NCI-H526 (cell line): ENCODE results near the gene TATDN3.
"Not testable (repeated sequence)": the region's sequence is repeated elsewhere in the genome, so short reads cannot be mapped to it uniquely, and the experiment has no call there.

Source experiments
- DNase-seq, 2 experiments: peaks; one replicate each; lab custom pipeline; 2025; lab: John Stamatoyannopoulos, UW

The TATDN3 gene

DNA sequence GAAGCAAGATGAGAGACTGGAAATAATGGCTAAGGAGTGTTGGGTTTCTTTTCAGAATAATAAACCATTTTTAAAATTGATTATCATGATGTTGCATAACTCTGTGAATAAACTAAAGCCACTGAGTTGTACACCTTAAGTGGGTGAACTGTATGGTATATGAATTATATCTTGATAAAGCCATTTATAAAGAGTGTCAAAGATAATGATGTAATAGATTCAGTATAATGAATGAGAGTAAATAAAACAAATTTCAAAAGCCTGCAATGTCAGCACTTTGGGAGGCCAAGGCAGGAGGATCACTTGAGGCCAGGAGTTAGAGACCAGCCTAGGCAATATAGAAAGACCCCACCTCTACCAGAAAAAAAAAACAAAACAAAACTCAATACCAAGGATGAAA is 16.5 kb upstream of the TATDN3 start:
- no peak for DNase-seq

DNA sequence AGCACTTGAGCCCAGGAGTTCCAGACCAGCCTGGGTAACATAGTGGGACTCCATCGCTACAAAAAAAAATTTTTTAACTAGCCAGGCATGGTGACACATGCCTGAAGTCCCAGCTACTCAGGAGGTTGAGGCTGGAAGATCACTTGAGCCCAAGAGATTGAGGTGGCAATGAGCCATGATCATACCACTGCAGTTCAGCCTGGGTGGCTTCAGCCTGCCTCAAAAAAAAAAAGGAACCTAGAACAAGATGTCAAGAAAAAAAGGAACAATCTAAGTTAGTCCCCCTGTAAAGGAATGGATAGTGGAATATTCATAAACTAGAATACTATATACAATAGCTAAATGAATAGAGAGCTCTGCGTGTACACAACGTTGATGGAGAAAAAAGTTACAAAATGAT is 14.5 kb upstream of the TATDN3 start:
- no peak for DNase-seq

DNA sequence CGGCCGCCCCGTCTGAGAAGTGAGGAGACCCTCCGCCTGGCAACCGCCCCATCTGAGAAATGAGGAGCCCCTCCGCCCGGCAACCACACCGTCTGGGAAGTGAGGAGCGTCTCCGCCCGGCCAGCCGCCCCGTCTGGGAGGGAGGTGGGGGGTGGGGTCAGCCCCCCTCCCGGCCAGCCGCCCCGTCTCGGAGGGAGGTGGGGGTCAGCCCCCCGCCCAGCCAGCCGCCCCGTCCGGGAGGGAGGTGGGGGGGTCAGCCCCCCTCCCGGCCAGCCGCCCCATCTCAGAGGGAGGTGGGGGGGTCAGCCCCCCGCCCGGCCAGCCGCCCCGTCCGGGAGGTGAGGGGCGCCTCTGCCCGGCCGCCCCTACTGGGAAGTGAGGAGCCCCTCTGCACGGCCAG is 12.6 kb upstream of the TATDN3 start:
- not testable (repeated sequence) for DNase-seq

DNA sequence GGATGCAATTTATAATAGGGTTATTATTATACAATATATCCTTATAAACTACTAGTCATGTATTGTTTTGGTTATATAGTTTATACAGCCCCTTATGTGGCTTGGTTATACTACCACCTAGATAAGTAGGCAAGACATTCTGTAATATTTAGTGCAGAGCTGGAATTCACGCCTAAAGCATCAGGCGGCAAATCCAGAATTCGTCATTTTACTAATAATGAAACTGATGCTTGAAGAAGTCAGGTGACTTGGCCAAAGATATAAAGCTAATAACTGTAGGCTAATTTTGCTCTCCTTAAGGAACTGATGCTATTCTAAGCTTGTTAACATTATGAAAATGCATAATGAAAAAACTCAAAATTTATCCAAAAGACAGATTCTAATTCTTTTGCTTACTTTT is 10.9 kb upstream of the TATDN3 start:
- DNase-seq: no peak

DNA sequence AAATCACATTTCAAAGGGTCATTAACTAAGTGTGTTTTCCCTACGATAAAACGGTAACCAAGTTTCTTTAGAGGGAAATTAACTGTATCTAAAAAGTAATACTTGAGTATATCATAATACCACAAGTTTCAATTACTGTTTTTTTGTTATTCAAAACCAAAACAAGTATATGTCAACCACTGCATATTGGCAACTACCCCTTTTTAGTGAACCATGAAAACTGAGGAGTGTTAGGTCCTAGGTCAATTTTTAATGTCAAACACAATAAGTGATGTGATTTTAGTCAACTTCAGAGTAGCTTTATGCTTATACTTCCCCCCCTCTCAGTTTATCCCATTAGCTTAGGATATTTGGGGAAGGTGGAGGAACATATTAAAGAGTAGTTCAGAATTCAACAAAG is 10.5 kb upstream of the TATDN3 start:
- DNase-seq: no peak

DNA sequence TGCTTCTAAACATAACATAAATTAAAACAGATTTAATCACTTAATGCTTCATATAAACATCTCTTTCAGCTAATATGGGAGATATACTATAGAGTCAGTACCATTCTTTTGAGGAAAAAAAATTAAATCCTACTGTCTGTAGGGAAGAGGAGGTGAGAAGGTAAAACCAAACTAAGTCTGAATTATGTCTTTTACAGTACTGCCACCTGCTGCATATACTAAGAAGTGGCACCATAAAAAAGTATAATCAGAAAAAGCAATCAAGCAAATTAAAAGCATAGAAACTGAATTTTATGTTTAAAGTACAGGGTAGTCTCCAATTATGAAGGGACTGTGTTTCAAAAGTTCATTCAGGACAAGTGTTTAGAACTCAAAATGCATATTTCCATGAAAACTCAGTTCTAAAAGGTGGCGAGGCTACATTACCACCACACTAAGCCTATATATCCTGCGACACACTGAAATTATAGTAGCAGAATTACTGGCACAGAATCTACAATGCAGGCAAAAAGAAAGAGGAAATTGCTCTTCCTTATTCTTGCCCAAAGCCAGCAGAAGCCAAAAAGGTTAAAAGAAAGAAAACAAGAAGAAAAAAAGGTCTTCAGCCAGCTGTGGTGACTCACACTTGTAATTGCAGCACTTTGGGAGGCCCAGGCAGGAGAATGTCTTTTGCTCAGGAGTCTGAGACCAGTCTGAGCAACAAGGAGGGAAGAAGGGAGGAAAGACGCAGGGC is 9.1 kb upstream of the TATDN3 start:
- DNase-seq: peak in 1 of 2 experiments; percentile 17

DNA sequence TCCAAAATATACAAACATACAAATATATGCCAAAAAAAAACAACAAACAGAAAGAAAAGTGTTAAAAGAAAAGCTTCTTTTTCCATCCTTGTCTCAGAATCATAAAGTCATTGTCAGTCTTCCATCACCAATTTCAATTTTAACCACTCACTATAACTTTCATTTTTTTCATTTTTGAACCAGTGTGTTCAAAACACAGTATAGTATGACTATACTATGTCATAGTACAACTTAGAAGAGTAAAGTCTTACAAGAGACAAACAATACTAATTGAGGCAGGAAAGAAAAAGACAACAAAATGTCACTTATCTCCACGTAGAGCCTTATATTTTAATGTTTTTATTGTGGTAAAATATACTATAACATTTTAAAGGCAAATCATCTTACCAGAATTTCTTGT is 7.7 kb upstream of the TATDN3 start:
- no peak for DNase-seq

DNA sequence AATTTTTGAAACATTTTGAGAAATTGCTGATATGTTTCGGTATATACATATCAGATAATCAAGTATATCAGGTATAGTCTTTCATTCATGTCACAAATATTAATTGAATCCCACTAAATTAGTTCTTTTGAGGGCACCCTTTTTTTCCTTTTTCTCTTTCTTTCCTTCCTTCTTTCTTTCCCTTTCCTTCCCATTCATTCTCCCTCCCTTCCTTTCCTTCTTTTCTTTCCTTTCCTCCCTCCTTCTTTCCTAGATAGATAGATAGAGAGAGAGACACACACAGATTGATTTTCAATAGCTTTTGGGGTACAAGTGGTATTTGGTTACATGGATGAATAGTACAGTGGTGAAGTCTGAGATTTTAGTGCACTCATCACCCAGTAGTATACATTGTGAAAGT is 5.8 kb upstream of the TATDN3 start:
- no peak for DNase-seq

DNA sequence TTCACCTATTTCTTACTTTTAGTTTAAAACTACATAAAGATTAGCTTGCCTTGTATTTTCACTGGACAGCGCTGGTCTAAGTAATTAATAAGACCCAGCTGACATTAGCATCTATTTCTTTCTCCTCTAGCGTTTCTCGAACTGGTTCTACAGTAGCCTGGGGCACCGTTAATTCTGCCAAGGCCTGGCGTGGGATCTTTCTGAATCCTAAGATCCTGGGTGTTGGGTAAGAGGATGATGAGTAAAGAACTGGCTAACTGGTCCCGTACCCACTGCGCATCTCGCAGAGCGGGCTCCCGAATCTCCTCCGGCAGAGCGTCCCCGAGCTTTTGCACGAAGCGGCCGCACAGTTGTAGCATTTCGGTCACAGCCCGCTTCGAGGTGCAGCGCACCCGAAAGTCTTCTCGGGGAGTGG is 426 bp upstream of the TATDN3 start:
- DNase-seq: peak in 1 of 2 experiments; percentile 46

DNA sequence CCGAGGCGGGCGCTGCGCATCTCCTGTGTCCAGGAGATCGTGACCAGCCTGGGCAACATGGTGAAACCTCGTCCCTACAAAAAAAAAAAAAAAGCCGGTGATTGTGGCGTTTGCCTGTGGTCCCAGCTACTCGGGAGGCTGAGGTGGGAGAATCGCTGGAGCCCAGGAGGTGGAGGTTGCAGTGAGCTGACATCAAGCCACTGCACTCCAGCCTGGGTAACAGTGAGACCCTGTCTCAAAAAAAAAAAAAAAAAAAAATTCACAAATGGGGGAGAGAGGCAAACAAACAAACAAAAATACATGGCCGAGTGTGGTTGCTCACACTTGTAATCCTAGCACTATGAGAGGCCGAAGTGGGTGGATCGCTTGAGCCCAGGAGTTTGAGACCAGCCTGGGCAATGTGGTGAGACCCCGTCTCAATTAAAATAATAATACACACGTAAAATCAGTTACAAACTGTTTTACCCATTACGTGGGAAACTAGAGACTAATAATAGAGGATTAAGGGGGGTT is 758 bp downstream of the TATDN3 start:
- no peak for DNase-seq

DNA sequence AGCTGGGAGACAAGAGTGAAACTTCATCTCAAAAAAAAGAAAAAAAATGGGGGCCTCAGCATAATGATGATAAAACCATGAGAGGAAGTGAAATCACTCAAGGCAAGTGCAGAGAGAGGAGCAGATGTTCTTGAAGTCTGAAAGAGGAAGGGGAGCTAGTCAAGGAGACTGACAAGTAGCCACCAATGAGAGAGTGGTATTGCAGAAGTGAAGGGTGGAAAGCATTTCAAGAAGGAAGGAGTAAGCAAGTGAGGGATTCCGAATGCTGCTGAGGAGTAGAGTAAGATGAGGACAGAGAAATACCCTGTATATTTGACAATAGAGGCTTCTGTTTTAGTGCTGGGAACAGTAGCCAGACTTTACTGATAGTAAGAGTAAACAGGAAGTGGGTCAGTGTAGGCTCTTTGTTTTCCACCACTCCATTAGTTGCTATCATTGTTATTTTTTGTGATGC is 2.9 kb downstream of the TATDN3 start:
- DNase-seq: no peak

DNA sequence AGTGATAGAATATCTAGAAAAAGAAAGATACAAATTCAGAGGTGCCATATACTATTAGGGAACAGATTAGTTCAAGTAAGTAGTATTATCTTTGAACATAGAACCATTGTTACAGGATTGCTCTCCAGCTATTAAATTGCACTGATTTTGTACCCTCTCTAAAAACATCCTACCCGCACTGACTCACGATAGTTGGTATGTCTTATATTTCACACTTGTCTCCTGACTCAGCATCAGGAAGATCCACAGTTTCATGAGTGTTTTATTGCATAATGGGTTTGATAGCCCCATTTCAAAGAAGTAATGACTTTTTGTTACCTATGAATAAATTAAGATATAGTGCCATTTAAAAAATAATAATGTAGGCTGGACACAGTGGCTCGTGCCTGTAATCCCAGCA is 6.0 kb downstream of the TATDN3 start:
- DNase-seq: no peak

DNA sequence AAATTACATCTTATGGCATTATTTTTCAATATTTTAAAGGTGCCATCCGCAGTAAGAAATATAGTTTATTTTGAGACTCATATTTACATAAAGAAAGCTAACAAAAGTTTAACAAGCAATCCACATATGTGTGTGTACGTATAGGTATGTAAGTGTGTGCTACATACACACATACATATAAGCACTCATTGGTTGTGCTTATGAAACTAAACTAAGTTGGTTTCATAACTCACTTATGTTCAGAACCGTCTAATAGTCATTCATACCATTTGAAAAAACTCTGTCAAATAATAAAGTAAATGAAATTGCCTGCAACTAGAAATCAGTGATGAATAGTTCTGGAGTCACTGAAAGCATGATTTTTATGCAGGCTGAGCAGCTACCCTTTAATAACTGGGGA is 14.1 kb downstream of the TATDN3 start:
- DNase-seq: no peak

DNA sequence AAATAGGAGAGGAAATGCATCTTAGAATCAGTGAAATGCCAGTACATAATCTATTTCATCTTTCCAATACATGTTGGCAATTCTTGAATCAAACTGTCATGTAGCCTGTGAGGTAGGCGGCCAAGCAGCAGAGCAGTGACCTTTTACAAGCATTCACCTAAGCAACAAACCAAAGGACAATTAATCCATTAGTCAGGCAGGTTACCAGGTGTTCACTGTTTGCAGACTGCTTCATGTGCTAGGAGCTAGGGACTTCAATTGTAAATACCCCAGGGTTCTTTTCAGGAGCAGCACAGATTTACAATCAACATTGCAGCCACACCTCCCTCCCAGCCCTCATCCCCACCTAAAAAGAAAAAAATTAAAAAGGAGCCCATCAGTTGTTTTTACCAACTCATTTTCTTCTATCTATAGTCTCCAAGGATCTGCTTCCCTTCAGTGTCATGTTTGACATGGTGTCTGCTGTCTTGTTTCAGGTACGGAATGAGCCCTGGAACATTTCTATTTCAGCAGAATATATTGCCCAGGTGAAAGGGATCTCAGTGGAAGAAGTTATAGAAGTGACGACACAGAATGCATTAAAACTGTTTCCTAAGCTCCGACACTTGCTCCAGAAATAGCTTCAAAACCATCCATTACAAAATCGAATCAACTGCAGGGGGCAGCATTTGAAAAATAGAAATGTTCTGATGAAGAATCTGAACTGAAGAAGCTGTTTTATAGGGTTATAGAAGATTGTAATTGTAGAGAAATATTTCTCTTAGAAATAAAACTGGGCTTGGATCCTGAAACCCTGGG is 23.0 kb downstream of the TATDN3 start:
- DNase-seq: peak; percentile 1 to 22

DNA sequence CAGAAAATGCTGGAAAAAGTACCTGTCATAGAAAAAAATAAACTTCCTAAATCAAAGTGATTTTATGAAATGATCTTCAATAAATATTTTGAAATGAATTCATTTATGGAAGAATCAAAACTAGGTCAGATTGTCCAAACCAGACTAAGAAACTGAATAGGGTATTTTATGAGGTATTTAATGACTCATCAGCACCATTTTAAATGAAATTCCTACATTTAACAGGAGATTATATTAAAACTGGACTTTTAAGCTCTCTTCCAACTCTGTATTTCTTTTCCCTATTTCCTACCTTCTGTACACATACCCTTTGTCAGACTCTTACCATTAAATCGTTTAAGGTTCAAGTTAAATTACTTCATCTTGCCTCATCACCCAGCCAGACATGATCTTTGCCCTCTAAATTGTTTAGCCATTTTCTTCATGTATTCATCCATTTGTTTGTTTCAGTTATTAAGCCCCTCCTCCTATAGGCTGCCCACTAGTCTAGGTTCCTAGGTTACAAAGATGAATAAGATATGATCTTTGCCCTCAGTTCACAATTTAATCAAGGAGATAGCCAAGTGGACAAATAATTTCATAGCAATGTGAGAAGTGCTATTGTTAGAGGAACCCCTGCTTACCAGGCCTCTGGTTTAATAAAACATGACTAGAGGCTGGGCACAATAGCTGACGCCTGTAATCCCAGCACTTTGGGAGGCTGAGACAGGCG is 25.0 kb downstream of the TATDN3 start:
- DNase-seq: no peak

DNA sequence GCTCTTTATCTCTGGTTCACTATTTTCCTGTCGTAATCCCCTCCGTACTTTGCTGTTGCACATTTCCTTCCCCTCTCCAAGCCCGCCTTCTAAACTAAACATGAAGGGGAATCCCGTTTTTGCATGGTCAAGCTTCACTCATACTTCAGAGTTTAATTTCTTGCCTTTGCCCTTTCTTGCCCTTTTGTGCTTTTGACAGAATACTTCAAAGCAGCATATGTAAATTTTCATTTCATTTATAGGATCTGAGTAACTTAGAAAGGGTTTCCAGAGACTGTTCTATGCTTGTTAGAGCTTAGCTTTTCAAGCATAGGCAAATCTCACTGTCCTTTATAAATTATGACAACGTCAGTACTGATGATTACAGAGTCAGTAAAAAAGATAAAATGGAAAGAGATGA is 28.0 kb downstream of the TATDN3 start:
- DNase-seq: no peak

DNA sequence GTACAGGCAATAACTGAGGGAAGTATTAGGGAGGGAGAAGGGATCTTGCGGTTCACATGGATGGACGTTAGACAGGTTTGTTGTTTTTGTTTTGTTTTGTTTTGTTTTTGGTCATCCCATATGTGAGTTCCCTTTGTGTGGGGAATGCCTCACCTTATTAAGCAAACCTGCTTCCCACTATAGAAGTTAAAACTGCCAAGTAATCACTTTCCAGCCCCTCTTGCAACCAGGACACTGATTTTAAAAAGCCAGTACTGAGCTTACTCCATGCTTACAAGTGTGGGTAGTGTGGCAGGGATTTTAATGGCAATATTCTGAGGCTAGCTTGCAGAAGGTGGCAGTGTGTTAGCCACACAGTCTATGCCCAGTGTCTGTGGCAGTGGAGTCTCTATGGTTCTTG is 29.3 kb downstream of the TATDN3 start:
- DNase-seq: no peak

DNA sequence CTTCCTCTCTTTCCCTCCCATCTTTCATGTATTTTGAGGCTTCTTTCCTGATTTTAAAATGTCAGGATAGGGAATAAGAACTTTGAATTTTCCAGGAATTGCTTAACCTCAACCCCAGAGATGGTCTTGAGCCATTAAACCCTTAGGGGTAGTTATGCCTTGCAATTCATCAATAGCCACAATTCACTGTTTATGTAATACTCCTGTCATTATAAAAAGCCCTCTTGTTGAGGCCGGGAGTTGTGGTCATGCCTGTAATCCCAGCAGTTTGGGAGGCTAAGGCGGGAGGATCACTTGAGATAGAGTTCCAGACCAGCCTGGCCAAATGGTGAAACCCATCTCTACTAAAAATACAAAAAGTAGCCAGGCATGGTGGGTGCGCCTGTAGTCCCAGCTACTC is 31.3 kb downstream of the TATDN3 start:
- DNase-seq: no peak

DNA sequence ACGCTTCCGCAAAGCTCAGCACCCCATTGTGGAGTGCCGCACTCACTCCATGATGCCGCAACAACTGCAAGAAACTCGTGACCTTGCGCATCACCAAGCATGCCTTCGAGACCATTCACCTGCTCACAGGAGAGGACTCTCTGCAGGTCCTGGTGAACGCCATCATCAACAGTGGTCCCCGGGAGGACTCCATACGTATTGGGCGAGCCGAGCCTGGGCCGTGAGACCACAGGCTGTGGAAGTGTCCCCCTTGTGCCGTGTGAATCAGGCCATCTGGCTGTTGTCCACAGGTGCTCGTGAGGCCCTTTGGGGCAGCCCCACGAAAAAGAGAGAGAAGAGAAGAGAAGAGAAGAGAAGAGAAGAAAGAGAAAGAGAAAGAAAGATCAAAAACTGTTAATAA is 32.5 kb downstream of the TATDN3 start:
- no peak for DNase-seq

DNA sequence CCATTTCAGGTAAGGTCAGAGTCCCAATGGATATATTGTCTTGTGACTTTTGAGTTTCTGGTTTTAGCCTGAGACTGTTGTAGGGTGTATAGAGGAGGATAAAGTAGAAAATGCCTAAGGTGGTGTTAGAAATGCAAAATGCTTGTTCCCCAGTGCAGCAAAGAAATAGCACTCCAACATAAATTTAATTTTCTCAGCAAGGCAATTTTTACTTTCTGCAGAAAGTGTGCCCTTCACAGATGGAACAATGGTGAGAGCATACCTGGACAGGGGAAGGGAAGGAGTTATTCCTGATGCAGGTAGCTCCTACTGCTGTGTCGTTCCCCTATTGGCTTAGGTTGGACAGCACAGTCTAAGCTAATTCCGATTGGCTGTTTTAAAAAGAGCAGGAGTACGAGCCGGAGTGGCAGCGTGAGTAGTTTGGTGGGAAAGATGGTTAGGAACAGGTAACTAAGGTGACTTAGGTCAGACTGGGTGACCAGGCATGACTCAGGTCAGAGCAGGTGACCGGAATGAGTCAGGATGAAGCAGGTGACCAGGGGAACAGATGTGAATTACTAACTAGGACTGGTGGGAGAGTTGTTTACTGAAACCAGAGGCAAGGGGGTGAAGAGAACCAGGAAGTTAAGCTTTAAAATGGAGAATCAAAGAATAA is 34.2 kb downstream of the TATDN3 start:
- DNase-seq: no peak

DNA sequence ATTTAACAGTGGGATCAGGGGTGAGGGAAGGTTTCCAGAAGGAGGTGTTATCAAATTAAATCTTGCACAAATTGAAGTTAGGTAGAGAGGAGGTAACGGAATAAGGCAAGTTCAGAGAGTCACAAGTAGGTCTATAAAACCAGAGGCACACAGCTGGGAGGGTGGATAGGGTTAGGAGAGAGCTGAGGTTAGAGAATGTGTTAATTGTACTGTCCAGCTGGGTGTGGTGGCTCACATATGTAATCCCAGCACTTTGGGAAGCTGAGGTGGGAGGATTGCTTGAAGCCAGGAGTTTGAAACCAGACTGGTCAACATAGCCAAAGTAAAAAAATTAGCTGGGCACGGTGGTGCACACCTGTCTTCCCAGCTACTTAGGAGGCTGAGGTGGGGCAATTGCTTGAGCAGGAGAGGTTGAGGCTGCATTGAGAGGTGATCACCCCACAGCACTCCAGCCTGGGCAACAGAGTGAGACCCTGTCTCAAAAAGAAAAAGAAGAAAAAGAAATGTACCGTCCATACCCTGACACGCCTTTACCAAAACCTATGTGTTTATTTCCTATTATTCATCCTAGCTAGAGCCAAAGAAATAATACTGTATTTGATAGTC is 35.6 kb downstream of the TATDN3 start:
- no peak for DNase-seq

DNA sequence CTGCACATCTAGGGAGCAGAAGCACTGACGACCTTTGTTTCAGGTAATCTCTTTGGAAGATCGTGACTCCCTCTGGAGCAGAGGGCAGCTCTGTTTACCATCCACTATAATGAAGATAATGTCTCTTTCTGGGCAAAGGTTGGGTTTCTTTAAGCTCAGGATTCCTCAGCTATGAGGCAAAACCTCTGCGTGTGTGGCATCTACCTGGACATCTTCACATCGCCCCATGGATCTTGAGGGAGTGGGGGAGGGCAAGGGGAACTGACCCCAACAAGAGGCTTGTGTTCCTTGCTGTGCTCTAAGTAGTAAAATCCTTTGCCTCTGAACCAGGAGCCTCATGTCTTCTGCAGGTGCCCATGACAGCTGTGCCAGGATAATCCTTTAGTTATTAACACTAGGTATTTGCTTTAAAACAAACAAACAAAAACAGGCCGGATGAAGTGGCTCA is 36.2 kb downstream of the TATDN3 start:
- no peak for DNase-seq
